ENCODE results near the gene MAMDC4. TPM values are rescaled to one million over a fixed set of nuclear protein-coding genes. Genes with fewer than 3 reads are reported as not detected.
"Not testable (repeated sequence)": the region's sequence is repeated elsewhere in the genome, so short reads cannot be mapped to it uniquely, and the experiment has no call there.

MAMDC4 gene
- total and polyA plus RNA-seq, 2 of the 8 experiments (the other 6 are each of a cell fraction or from before 2014, with no cell fraction given) = 3.1 to 4.5 TPM

- not testable (repeated sequence) for H2BK15ac ChIP-seq (ENCODE audit: low read length); H3K79me1 ChIP-seq (ENCODE audit: low read depth, low read length); FAIRE-seq; H3K4ac ChIP-seq (replicated peaks; ENCODE audit: insufficient read length, low read depth, low read length); H3K4me3 ChIP-seq (ENCODE audit: extremely low read depth in 1 of 4, insufficient read depth in 2 of 4, low read depth in 3 of 4, low read length in 4 of 4); H3K23ac ChIP-seq (ENCODE audit: insufficient read length); H2BK20ac ChIP-seq (ENCODE audit: low read length); H3K9ac ChIP-seq (replicated peaks in 1 of 4; ENCODE audit: extremely low read depth in 1 of 4, low read depth in 3 of 4, low read length in 3 of 4); H3K18ac ChIP-seq (ENCODE audit: extremely low read depth, low read length); H2BK12ac ChIP-seq (ENCODE audit: low read depth, low read length); H2BK120ac ChIP-seq (replicated peaks; ENCODE audit: low read depth, low read length); H4K20me1 ChIP-seq (replicated peaks in 1 of 2; ENCODE audit: control insufficient read depth in 1 of 2, insufficient read depth in 2 of 2, low read length in 2 of 2); H4K91ac ChIP-seq (replicated peaks; ENCODE audit: insufficient read length, low read length); H2AFZ ChIP-seq (ENCODE audit: low read length); H3K9me3 ChIP-seq (ENCODE audit: insufficient read depth in 2 of 2, low read depth in 1 of 2, low read length in 1 of 2); H3K27ac ChIP-seq (ENCODE audit: low read depth, low read length); DNase-seq (ENCODE audit: low read depth in 1 of 2, low spot score in 2 of 2); H2AK5ac ChIP-seq (ENCODE audit: low read depth, low read length); H3K79me2 ChIP-seq (ENCODE audit: control insufficient read depth in 1 of 2, insufficient read depth in 2 of 2, low read length in 2 of 2); H3K56ac ChIP-seq (replicated peaks; ENCODE audit: insufficient read length, low read depth, low read length); H3K14ac ChIP-seq (ENCODE audit: insufficient read length); H4K5ac ChIP-seq (ENCODE audit: insufficient read length, low read depth, low read length); H4K8ac ChIP-seq (ENCODE audit: extremely low read depth, insufficient read depth, low read length); H3K4me2 ChIP-seq (ENCODE audit: insufficient read depth in 1 of 2, low read depth in 2 of 2, low read length in 2 of 2); H2BK5ac ChIP-seq (ENCODE audit: low read depth, low read length)
- H3K27me3 ChIP-seq (replicated peaks in 1 of 4; ENCODE audit: control insufficient read depth in 3 of 4, extremely low read depth in 1 of 4, insufficient read depth in 3 of 4, low read length in 3 of 4) = peaks cover 2 to 12% (median 7%) of the 10 kb centered on the region in 4 experiments; a peak in 6 of 7 replicates
- peaks cover 0 to 19% (median 4%) of the 10 kb centered on the region in 4 experiments; a peak in 2 of 8 replicates for H3K36me3 ChIP-seq (ENCODE audit: control insufficient read depth in 2 of 4, insufficient read depth in 4 of 4, low read length in 3 of 4)
- ChIA-PET POLR2A (ENCODE audit: partially characterized antibody) (interaction anchor here (0.8 to 20.5 kb wide), 8 partner anchors 7 to 153 kb away, joined by 3 to 248 read pairs (median 12); partner anchors contain the start of genes CLIC3, MAMDC4 and RABL6), CTCF (ENCODE audit: partially characterized antibody) (interaction anchor here (0.5 to 8.9 kb wide), 31 partner anchors 8 to 221 kb away, joined by 3 to 131 read pairs (median 4); partner anchors contain the start of genes ABCA2, LCN8, MAMDC4 and RABL6)
- peaks cover 10% of the 10 kb centered on the region for H3K23me2 ChIP-seq (ENCODE audit: low read depth, low read length)
- H3K4me1 ChIP-seq (replicated peaks in 1 of 4; ENCODE audit: control insufficient read depth in 3 of 4, insufficient read depth in 4 of 4, low read length in 3 of 4) = peaks cover 5 to 32% (median 20%) of the 10 kb centered on the region in 4 experiments
- WGBS, 2 experiments (ENCODE audit: extremely low coverage in 1 of 2, insufficient coverage in 1 of 2, insufficient read length in 1 of 2, insufficient replicate concordance in 2 of 2, low coverage in 1 of 2, low lambda C conversion rate in 2 of 2, missing lambda C conversion rate in 1 of 2) = 64% methylated on average over 9 of the region's 21 CpGs; no CpG with 5 or more reads in 1 of the 2 experiments
Observed at GRCh38 chr9:136843159-136843800, 8.9 kb upstream of the MAMDC4 start.

All from H1 (cell line).